ENCODE data around the gene SAE1. TPM values are rescaled to one million over a fixed set of nuclear protein-coding genes. Genes with fewer than 3 reads are reported as not detected.

Gene SAE1
- total and polyA plus RNA-seq, 8 donors, result 16.2 to 373 (median 43.5) TPM

GRCh38 chr19:47096721-47097120, 33.9 kb upstream of the SAE1 start:
- DNase-seq, result peak; percentile 35 to 48
- no peak for TF ChIP-seq POLR2A (IDR thresholded peaks at IDR 0.05)
- Histone ChIP-seq H3K4me3 (no peak overlapping the region), H3K27me3 (no peaks in the 10 kb centered on the region), H3K27ac (peak overlapping the region; percentile 82 to 87 (median 85)), H3K4me1 (peaks cover 58 to 79% (median 64%) of the 10 kb centered on the region in 4 donors), H3K36me3 (peaks cover 19 to 31% (median 26%) of the 10 kb centered on the region in 4 donors), H3K9me3 (no peaks in the 10 kb centered on the region)
- WGBS, 5 donors, result 46 to 72% (median 48%) methylated on average over 9 of the region's 9 CpGs
- intact Hi-C loops (cut with DNase I; ENCODE audit: low total_unique reads), result no loop called here

- DNase-seq, result peak in 1 of 2 donors; percentile 59
Measured at GRCh38 chr19:47097396-47098201, 33.0 kb upstream of the SAE1 start.

GRCh38 chr19:47098608-47099007, 32.0 kb upstream of the SAE1 start:
- no peak for DNase-seq
- Histone ChIP-seq H3K4me1 (peaks cover 59 to 93% (median 72%) of the 10 kb centered on the region in 4 donors), H3K4me3 (no peak overlapping the region), H3K36me3 (peaks cover 7 to 12% (median 7%) of the 10 kb centered on the region in 4 donors), H3K27ac (peak overlapping the region in 4 of 5 donors; percentile 74 to 87 (median 86)), H3K9me3 (no peaks in the 10 kb centered on the region), H3K27me3 (no peaks in the 10 kb centered on the region)
- 90 to 94% (median 92%) methylated on average over 6 of the region's 6 CpGs for WGBS, 5 donors
- no peak for TF ChIP-seq CTCF (IDR thresholded peaks at IDR 0.05)
- TF ChIP-seq POLR2AphosphoS5 (IDR thresholded peaks at IDR 0.05), result no peak
- TF ChIP-seq EP300 (IDR thresholded peaks at IDR 0.05), result no peak
- intact Hi-C loops (cut with DNase I; ENCODE audit: low total_unique reads), result no loop called here

More at GRCh38 chr19:47097396-47098201, 33.0 kb upstream of the SAE1 start:
- TF ChIP-seq POLR2A (IDR thresholded peaks at IDR 0.05) (no peak), EP300 (IDR thresholded peaks at IDR 0.05) (no peak), POLR2AphosphoS5 (IDR thresholded peaks at IDR 0.05) (no peak), CTCF (IDR thresholded peaks at IDR 0.05) (no peak)
- H3K4me1 ChIP-seq, result peaks cover 58 to 88% (median 68%) of the 10 kb centered on the region in 4 donors
- 61 to 75% (median 63%) methylated on average over 25 to 31 of the region's 31 CpGs for WGBS, 5 donors
- H3K27me3 ChIP-seq, result no peaks in the 10 kb centered on the region
- intact Hi-C loops (cut with DNase I; ENCODE audit: low total_unique reads), result no loop called here
- no peaks in the 10 kb centered on the region for H3K9me3 ChIP-seq
- H3K36me3 ChIP-seq, result peaks cover 10 to 22% (median 17%) of the 10 kb centered on the region in 4 donors
- H3K4me3 ChIP-seq, result peak overlapping the region in 1 of 4 donors; percentile 7
- H3K27ac ChIP-seq, result peak overlapping the region; percentile 74 to 87 (median 85)

GRCh38 chr19:47099576-47100050, 31.0 kb upstream of the SAE1 start:
- DNase-seq, result no peak

More at GRCh38 chr19:47099576-47100050, 31.0 kb upstream of the SAE1 start:
- 71 to 80% (median 75%) methylated on average over 6 of the region's 6 CpGs for WGBS, 5 donors
- peaks cover 0 to 2% (median 0%) of the 10 kb centered on the region in 4 donors for H3K36me3 ChIP-seq
- no peaks in the 10 kb centered on the region for H3K9me3 ChIP-seq
- peaks cover 50 to 86% (median 68%) of the 10 kb centered on the region in 4 donors for H3K4me1 ChIP-seq
- H3K27ac ChIP-seq, result peak overlapping the region in 1 of 5 donors; percentile 84
- intact Hi-C loops (cut with DNase I; ENCODE audit: low total_unique reads), result no loop called here
- no peaks in the 10 kb centered on the region for H3K27me3 ChIP-seq
- H3K4me3 ChIP-seq, result no peak overlapping the region
- TF ChIP-seq POLR2AphosphoS5 (IDR thresholded peaks at IDR 0.05) (no peak), CTCF (IDR thresholded peaks at IDR 0.05) (no peak)

All from stomach (tissue), 9 donors.